Stimulated activated CD8-positive, alpha-beta memory T cell treated with anti-CD3 and anti-CD28 coated beads, Interleukin-12 subunit alpha, Interleukin-12 subunit beta, amount 100 ng/mL, for 4 hours (primary cell): ENCODE measurements around the gene TBX15.
"Not testable (repeated sequence)": the region's sequence is repeated elsewhere in the genome, so short reads cannot be mapped to it uniquely, and the experiment has no call there.

Source experiments
- DNase-seq: peaks from one replicate; pipeline ENCODE4 v3.0.0-alpha.2; 2020; ENCODE audit warnings: low read depth

Gene TBX15

DNA sequence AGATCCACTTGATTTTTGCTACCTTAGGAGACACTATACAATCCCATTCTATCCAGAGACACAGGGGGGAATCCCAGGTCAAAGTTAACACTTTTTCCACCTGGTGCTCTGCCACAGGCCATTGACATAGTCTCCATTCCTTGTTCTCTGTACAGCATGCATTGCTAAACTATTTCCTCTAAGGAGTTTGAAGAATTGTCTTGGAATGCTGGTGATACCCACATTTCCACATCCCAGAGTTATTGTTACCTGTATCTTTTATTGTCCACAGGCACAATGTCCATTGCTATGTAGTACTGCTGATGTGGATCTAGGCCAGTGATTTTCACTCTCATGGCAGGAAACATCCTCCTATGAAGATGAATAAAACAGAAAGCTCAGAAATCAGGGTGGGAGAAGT lies 61.9 kb downstream of the TBX15 start:
- DNase-seq = no peak

- DNase-seq = no peak
These were observed 62.5 kb downstream of the TBX15 start for GRCh38 chr1:118925651-118926050.

DNA sequence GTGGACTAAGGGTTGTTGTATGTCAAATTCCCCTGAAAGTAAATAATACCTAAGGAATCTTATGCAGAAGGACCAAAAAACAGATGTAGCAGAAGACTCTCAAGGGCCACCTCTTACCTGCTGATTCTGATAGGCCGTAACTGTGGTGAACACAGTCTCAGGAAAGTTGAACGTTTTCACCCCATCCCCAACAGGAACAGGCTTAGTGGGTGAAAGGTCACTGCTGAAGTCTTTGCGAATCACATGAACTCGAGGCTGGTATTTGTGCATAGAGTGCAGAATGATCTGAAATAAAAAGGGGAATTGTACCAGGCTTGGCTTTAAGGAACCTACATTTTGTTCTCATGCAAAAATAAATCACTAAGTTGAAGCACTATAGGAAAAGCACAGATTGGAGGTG lies 64.8 kb downstream of the TBX15 start:
- DNase-seq = no peak

- DNase-seq = no peak
These were observed 66.1 kb downstream of the TBX15 start for GRCh38 chr1:118921994-118922393.

GRCh38 chr1:118920124-118920717 lies 67.9 kb downstream of the TBX15 start:
- no peak for DNase-seq

- DNase-seq = no peak
These were observed 69.2 kb downstream of the TBX15 start for GRCh38 chr1:118918940-118919259.

- DNase-seq = no peak
These were observed 69.8 kb downstream of the TBX15 start for GRCh38 chr1:118918230-118918939.

DNA sequence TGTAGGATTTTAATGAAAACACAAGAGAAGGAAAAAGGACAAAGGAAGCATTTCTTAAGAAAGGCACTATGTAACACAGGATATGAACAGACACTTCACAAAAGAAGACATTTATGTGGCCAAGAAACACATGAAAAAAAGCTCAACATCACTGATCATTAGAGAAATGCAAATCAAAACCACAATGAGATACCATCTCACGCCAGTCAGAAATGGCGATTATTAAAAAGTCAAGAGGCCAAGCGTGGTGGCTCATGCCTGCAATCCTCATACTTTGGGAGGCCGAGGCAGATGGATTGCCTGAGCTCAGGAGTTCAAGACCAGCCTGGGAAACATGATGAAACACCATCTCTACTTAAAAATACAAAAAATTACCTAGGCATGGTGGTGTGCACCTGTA lies 71.8 kb downstream of the TBX15 start:
- DNase-seq = not testable (repeated sequence)

- DNase-seq = no peak
These were observed 73.6 kb downstream of the TBX15 start for GRCh38 chr1:118914379-118915161.

DNA sequence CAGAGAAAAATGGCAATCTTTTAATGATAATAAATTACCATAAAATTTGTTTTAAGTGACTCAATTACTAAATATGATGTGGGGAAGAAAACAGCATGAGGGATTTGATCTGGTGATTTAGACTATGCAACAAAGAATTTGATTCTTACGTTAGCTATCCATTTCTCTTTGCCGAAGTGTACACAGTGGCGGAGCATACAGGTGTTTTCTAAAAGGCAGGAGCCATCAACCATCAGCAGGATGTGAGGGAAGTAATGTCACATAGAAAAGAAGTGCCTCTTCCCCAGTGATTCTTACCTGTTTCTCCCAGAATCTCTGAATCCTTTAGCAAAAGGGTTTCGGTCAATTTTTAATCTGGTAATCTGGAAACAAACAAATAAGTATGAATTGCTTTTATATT lies 74.3 kb downstream of the TBX15 start:
- no peak for DNase-seq

DNA sequence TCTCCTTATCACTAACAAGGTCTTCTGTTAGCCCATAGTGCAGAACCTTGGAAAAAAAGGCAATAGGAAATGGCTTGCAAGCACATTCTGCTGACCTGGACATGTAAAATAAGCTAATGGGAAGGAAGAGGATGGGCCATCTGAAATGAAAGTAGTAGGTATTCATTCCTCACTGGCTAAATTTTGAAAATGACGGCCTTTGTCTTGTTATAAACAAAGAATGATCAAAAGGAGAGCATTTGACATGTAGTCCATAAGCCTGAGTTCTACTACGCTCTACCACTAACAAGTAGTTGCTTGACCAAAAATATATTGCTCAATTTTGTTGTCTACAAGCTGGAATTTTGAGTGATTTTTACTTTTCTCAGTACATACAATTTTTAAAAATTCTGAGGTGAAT lies 75.6 kb downstream of the TBX15 start:
- DNase-seq = no peak

- no peak for DNase-seq
These were observed 76.6 kb downstream of the TBX15 start for GRCh38 chr1:118911571-118911970.

GRCh38 chr1:118907466-118907865 lies 80.7 kb downstream of the TBX15 start:
- DNase-seq = no peak

DNA sequence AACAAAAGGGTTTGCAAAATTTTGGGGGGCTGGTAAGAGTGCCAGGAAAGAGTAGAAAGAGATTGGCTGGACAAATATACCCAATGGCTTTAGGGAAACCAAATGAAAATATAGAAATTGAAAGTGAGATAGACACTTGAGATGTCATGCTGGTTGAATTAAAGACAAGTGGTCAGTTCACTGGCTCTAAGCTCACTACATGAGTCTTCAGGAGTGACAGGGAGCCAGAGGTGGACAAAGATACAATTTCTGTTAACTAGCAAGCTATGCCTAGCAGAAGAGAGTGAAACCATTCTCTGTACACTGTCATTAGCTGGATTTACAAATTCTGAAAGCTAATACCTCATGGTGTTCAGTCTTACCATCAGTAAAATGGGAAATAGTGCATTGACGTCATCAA lies 82.5 kb downstream of the TBX15 start:
- DNase-seq = no peak

GRCh38 chr1:118905196-118905595 lies 82.9 kb downstream of the TBX15 start:
- no peak for DNase-seq

DNA sequence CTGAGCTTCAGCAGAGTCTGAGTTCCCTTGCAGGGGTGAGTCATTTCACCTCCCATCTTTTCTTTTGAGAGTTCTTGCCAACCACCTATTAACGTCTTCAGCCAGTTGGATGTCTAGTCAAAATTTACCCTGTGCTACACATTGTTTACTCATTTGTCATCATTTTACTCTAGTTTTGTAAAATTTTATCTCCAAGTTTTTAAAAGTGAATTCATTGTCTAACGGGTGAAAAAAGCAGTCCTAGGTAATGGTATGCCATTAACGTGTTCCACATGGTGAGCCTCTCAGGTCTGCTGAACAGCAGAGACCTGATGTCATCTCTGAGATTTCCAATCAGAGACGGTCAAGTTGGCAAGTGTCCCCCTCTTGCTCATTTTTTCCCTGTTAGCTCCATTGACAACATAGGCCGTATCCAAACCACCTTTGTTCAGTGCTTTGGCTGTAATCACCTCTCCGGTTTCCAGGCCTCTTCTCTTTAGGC lies 85.4 kb downstream of the TBX15 start:
- DNase-seq = no peak

GRCh38 chr1:118902299-118902698 lies 85.8 kb downstream of the TBX15 start:
- no peak for DNase-seq

DNA sequence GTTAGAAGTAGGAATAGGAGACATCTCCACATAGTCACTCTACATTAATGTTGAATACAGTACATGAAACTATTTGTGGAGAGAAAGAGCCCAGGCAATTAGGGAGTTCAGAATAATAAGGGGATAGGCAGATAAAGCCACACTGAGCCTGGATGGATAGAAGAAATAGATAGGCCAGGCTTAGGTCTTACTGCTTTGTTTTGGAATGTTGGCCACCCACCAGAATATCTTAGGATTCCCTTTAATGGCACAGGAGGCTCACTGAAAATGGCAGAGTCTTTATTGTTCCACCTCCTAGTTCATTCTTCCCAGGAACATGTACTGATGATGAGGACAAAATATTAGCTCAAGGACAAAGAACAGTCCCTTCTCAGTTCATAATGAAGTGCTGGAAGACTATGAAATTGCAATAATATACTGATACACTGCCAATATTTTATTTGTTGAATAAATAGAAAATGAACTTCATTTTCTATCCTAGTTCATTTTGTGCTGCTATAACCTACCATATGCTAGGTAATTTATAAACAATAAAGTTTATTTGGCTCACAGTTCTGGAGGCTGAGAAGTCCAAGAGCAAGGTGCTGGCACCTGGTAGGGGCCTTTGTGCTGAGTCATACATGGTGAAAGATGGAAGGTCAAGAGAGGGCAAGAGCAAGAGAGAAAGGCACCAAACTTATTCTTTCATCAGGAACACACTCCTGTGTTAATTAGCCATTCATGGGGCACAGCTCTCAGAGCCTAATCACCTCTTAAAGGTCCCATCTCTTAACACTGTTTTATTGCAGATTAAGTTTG lies 87.3 kb downstream of the TBX15 start:
- DNase-seq = no peak

DNA sequence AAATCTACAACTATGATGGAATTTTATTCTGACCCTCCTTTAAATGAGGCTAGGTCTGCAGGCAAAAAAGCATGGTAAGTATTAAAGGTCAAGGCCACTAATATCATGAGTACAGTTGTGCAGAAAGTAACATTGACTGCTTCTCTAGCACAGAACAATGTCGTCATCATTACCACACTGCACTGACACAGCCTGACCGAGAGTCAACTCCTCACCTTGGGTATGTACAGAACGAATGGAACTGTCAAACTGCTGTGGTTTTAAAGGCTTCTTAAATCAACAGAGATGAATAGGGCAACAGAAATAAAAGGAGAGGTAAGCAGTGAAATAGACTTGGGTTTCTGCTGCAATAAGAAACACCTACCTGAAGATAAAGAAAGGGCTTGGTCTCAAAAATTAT lies 88.8 kb downstream of the TBX15 start:
- DNase-seq = no peak

- DNase-seq = no peak
These were observed 89.4 kb downstream of the TBX15 start for GRCh38 chr1:118898712-118899111.

DNA sequence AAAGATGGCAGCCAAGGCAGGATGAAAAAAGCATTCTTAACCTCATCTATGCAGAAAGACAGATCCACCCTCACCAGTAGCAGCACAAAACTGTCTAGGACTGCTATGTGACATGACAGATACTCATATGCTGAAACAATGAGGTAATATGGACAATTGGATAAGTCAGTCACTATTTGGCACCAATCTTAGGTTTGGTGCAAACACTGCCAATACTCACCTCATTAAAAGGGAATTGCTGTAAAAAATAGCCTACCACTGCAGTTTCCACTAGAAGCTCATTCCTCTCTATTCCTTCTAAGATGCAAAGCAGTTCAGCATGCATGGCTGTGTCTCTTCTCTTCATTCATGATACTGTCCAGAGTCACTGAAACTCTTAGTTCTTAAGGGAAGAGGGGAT lies 91.7 kb downstream of the TBX15 start:
- no peak for DNase-seq

DNA sequence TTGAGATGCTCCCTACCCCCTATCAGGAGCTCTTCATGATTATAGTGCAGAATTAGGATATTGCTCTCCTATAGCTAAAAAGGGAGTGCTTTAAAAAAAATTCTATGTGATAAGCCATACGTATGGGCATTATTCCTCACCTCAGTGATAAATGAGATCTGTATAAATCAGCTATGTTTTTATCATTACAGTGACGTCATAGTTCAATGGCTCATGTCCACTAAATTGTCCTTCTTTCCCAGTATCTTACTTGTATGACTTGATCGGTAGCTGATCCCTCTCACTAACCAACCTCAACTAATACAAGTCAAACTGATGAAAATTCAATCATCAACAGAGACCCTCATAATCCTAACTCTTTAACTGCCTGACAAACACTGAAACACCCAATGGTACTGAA lies 93.3 kb downstream of the TBX15 start:
- DNase-seq = no peak
